Measurements from ENCODE around the gene HIC1.

Gene HIC1

DNA sequence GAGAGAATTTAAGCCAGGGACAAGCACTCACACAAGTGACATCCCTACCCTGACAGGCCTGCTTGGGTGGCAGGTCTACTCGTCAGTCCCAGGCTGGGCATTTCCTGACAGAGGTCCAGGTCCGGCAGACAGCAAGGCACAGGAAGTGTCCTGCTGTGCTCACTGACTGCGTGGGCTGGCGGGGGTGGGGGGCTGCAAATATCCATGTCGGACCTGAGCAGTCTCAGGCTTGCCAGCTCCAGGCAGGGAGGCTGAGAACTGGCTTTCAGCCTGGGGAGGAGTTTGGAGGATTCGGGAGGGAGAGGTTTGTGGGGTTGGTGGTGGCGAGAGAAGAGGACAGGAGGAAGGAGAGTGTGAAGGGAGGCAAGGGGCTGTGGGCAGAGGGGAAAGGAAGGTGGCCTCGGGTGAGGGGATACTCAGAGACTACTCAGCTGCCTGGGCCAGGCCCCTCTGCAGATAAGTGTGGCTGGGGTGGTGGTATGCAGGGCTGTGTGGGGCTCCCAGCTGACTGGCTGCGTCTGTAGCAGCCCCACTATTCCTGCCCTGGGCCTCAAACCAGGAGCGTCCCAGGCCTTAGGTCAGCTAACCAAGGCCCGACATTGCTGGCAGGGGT, 7.8 kb downstream of the HIC1 start:
- TF ChIP-seq, protein P1, sequence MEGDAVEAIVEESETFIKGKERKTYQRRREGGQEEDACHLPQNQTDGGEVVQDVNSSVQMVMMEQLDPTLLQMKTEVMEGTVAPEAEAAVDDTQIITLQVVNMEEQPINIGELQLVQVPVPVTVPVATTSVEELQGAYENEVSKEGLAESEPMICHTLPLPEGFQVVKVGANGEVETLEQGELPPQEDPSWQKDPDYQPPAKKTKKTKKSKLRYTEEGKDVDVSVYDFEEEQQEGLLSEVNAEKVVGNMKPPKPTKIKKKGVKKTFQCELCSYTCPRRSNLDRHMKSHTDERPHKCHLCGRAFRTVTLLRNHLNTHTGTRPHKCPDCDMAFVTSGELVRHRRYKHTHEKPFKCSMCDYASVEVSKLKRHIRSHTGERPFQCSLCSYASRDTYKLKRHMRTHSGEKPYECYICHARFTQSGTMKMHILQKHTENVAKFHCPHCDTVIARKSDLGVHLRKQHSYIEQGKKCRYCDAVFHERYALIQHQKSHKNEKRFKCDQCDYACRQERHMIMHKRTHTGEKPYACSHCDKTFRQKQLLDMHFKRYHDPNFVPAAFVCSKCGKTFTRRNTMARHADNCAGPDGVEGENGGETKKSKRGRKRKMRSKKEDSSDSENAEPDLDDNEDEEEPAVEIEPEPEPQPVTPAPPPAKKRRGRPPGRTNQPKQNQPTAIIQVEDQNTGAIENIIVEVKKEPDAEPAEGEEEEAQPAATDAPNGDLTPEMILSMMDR (conservative IDR thresholded peaks at IDR 0.05; ENCODE audit: low read depth, low read length), result no peak
- peak overlapping the region; percentile 11 for H3K4me3 ChIP-seq (ENCODE audit: low read depth, low read length)
- peak; percentile 77 for DNase-seq (ENCODE audit: low read depth)

DNA sequence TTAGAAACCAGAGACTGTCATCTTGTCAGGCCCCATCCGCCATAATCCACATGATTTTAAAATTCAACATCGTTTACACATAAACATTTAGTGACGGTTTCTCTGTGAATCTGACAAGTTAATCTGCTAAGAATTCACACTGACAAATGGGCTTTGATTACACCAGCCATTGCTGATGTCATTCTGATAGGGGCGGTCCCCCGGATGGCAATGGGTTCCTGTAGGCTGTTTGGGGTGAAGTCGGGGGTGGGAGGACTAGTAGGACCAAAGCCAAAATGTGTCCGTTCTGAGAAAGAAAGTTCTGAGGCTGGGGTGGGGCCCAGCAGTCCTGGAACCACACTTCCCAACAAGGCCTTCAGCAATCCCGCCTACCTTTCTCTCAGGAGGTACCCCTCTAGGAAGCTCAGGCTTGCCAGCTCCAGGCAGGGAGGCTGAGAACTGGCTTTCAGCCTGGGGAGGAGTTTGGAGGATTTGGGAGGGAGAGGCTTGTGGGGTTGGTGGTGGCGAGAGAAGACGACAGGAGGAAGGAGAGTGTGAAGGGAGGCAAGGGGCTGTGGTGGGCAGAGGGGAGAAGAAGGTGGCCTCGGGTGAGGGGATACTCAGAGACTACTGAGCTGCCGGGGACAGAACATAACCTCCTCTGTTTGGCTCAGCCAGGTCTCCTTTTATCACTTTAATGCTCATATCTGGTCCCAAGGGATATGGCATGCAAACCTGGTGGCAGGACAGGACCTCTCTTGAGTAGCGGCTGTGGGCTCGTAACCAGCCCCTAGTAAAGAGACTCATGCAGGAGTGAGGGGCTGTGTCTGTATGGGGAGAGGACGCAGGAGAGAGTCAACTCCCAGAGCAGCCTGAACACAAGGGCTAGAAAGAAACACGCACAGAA, 8.6 kb downstream of the HIC1 start:
- TF ChIP-seq, protein P1 (conservative IDR thresholded peaks at IDR 0.05; ENCODE audit: low read depth, low read length), result no peak
- H3K4me3 ChIP-seq (ENCODE audit: low read depth, low read length), result no peak overlapping the region
- DNase-seq (ENCODE audit: low read depth), result peak; percentile 87

DNA sequence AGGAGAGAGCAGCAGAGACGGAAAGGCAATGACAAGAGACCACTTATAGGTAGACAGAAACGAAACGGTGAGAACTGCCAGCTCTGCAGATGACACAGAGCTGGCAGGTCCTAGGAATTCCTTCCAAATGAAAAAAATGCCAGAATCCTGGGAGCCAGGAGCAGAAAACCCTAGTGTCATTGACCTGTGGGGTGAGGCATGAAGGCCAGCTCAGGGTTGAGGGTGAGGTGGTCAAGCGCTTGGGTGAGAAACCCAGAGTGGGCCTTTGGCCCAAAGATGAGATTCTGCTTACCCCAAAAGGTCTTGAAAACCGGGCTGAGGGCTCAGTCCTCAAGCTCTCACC, 9.2 kb downstream of the HIC1 start:
- TF ChIP-seq, protein P1 (conservative IDR thresholded peaks at IDR 0.05; ENCODE audit: low read depth, low read length), result no peak
- H3K4me3 ChIP-seq (ENCODE audit: low read depth, low read length), result no peak overlapping the region
- peak; percentile 47 for DNase-seq (ENCODE audit: low read depth)

DNA sequence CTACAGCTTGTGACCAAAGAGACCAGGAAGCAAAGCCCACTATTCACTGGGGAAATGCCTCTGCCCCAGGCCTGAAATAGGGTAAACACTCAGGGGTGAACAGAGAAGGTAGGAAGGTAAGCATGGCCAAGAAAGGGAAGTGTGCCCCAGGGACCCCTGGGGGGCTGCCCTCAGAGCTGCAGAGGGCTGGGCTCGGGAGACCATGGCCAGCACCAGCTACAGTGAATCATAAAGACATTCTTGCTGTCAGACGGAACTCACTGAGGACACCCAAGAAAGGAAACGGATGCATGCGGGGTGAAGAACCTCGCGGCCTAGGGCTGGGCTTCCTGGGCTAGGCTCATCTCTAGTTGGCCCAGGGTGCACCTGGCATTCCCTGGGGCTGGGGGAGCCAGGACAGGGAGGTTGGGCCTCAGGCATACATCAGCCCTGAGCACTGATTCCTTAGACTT, 9.6 kb downstream of the HIC1 start:
- H3K4me3 ChIP-seq (ENCODE audit: low read depth, low read length), result no peak overlapping the region
- DNase-seq (ENCODE audit: low read depth), result peak; percentile 78
- TF ChIP-seq, protein P1 (conservative IDR thresholded peaks at IDR 0.05; ENCODE audit: low read depth, low read length), result no peak

DNA sequence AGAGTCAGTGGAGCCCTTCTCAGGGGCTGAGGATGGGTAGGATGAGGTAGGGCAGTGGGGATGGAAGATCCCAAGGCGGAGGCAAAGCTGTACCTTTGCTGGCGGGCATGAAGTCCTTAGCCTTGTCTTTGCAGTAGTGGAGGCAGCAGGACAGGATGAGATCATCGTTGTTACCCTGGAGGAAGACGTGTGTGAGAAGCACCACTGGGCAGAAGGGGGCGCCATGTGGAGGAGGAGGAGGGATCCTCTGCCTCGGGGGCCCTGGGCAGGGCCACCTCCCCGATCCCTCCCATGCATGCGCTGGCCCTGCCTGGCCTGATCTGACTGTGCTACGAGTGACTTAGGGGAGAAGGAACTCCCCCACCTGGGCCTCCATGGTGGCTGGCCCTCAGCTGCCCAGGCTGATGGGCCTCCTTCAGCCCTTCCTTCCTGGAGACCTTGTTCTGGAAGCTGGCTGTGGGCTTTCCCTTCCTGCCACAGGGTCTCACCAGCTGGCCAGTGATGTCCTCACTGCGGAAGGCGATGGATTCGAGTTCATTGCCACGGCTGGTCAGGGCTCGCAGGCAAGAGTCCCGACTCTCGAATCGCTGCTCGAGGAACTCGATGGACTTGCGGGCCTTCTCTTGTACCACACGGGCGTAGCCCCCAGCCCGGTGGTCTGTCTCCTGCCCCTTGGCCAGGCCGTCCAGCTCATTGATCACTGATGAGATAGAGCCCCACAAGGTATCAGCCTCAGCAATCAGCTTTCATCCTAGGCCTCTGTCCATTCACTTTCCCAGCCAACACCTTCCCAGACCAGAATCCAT, 10.3 kb downstream of the HIC1 start:
- no peak overlapping the region for H3K4me3 ChIP-seq (ENCODE audit: low read depth, low read length)
- DNase-seq (ENCODE audit: low read depth), result peak; percentile 92

DNA sequence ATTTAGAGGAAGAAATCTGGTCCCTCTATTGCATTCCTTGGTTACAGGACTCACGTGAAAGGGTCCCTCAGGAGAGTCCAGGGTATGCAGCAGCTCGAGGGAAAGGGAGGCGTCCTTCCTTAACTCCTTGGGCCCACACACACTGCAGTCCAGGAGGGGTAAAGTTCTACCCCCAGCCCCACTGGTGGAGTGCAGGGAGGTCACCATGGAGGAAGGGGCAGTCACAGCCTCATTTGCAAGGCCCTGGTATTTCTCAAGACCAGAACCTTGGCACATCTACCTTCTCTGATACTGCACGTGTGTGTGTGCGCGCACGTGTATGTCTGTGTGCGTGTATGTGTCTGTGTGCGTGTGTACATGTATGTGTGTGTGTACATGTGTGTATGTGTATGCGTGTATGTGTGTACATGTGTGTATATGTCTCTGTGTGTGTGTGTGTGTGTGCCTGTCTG, 11.1 kb downstream of the HIC1 start:
- DNase-seq (ENCODE audit: low read depth), result no peak
- H3K4me3 ChIP-seq (ENCODE audit: low read depth, low read length), result no peak overlapping the region
- TF ChIP-seq, protein P1 (conservative IDR thresholded peaks at IDR 0.05; ENCODE audit: low read depth, low read length), result no peak

More for the DNA sequence above, 10.3 kb downstream of the HIC1 start:
- TF ChIP-seq, protein P1 (conservative IDR thresholded peaks at IDR 0.05; ENCODE audit: low read depth, low read length), result peak; percentile 77

Measured in choroid plexus epithelial cell (primary cell).